ENCODE results near the gene SORCS2. TPM values are rescaled to one million over a fixed set of nuclear protein-coding genes. Genes with fewer than 3 reads are reported as not detected.

Gene SORCS2
- total RNA-seq, 2 experiments from 2014 or later: 0.03 TPM; not detected in 1

DNA sequence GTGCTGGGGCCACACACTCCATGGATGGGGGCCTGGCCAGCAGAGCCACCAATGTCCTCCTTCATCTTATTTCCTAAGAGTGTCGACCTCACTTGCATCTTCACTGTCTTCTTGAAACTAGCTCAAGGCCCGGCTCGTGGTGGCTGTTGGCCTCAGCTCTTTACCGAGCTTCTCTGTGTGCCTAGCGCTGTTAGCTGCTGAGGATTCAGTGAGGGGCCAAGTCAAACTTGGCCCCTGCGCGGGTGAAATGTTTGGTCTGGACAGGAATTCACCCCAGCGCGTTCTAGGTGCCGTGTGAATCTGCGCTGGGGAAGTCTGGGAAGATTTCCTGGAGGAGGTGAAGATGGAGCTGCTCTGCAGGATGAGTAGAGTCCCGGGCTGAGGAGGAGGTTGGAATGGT, 8.5 kb downstream of the SORCS2 start:
- intact Hi-C loops (cut with micrococcal nuclease; ENCODE audit: unreplicated experiment): no loop called here
- no peaks in the 10 kb centered on the region for H3K79me2 ChIP-seq (ENCODE audit: insufficient read depth, low read depth, low read length)
- CTCF ChIA-PET (ENCODE audit: unreplicated experiment): no interaction called here

DNA sequence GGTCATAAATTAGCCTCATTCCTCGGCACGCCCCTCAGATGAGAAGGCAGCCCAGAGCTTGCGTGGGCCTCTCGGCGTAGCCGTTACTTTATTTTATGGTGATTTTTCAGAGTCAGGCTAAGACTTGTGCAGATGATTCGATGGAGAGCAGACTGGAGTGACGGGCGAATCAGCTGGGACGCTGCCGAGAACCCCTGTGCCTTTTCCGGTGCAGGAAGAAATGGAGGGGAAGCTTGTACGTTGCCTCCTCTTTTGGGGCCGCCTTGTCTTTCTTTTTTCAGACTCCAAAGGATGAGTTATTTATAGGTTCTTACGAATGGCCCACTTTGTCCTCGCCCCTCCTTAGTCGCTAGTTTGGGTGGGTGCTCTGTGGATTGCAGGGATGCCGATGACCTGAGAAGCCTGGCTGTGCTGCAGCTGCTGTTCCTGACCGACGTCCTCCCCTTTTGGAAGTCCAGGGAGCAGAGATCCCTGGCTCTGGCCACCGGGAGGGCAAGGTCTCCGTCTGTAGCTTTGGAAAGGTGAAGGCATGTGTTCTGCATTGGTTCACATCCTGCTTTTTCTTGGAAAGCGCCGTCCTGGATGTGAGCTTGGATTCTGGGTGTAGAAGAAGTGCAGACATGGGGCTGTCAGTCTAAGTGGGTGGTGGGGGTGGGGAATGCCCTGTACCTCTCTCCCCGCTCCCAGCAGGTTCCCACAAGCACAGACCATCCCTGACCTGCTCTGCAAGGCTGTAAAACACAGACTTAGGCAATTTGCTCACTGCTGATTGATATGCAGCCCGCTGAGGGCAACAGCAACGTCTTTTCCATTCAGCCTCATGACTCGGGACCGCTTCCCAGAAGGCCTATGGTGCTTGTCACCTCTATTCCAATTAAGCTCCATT, 9.3 kb downstream of the SORCS2 start:
- no peak for TF ChIP-seq EZH2phosphoT487 (IDR thresholded peaks at IDR 0.05; ENCODE audit: borderline replicate concordance, low read depth, low read length)
- TF ChIP-seq, protein P1, sequence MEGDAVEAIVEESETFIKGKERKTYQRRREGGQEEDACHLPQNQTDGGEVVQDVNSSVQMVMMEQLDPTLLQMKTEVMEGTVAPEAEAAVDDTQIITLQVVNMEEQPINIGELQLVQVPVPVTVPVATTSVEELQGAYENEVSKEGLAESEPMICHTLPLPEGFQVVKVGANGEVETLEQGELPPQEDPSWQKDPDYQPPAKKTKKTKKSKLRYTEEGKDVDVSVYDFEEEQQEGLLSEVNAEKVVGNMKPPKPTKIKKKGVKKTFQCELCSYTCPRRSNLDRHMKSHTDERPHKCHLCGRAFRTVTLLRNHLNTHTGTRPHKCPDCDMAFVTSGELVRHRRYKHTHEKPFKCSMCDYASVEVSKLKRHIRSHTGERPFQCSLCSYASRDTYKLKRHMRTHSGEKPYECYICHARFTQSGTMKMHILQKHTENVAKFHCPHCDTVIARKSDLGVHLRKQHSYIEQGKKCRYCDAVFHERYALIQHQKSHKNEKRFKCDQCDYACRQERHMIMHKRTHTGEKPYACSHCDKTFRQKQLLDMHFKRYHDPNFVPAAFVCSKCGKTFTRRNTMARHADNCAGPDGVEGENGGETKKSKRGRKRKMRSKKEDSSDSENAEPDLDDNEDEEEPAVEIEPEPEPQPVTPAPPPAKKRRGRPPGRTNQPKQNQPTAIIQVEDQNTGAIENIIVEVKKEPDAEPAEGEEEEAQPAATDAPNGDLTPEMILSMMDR (conservative IDR thresholded peaks at IDR 0.05; ENCODE audit: low read length): no peak
- Histone ChIP-seq H4K20me1 (ENCODE audit: insufficient read depth, low read length) (no peaks in the 10 kb centered on the region), H3K4me2 (ENCODE audit: low read length) (no peak overlapping the region), H3K36me3 (ENCODE audit: insufficient read depth, low read length) (no peaks in the 10 kb centered on the region), H3K27ac (ENCODE audit: low read depth, low read length, poor library complexity, severe bottlenecking) (no peak overlapping the region), H3K4me1 (ENCODE audit: insufficient read depth, low read length, poor library complexity, severe bottlenecking) (no peaks in the 10 kb centered on the region), H3K79me2 (ENCODE audit: insufficient read depth, low read depth, low read length) (no peaks in the 10 kb centered on the region), H3K9me2 (ENCODE audit: insufficient read depth, low read length) (no peaks in the 10 kb centered on the region), H3K9me3 (ENCODE audit: low read length) (no peaks in the 10 kb centered on the region), H2AFZ (ENCODE audit: low read length) (no peak overlapping the region), H3K4me3 (ENCODE audit: low read depth, low read length, poor library complexity, severe bottlenecking) (no peak overlapping the region)
- intact Hi-C loops (cut with micrococcal nuclease; ENCODE audit: unreplicated experiment): no loop called here
- DNase-seq (ENCODE audit: low spot score): no peak
- POLR2A ChIA-PET: no interaction called here
- CTCF ChIA-PET (ENCODE audit: unreplicated experiment): no interaction called here
- BruUV-seq (replicated peaks): no TSS peak

More for the DNA sequence above, 8.5 kb downstream of the SORCS2 start:
- Histone ChIP-seq H3K36me3 (ENCODE audit: insufficient read depth, low read length) (no peaks in the 10 kb centered on the region), H3K4me2 (ENCODE audit: low read length) (no peak overlapping the region), H3K4me3 (ENCODE audit: low read depth, low read length, poor library complexity, severe bottlenecking) (no peak overlapping the region), H2AFZ (ENCODE audit: low read length) (no peak overlapping the region), H3K9me3 (ENCODE audit: low read length) (no peaks in the 10 kb centered on the region), H3K4me1 (ENCODE audit: insufficient read depth, low read length, poor library complexity, severe bottlenecking) (no peaks in the 10 kb centered on the region), H3K9me2 (ENCODE audit: insufficient read depth, low read length) (no peaks in the 10 kb centered on the region), H3K27ac (ENCODE audit: low read depth, low read length, poor library complexity, severe bottlenecking) (no peak overlapping the region), H4K20me1 (ENCODE audit: insufficient read depth, low read length) (no peaks in the 10 kb centered on the region)
- no peak for DNase-seq (ENCODE audit: low spot score)
- no peak for TF ChIP-seq EZH2phosphoT487 (IDR thresholded peaks at IDR 0.05; ENCODE audit: borderline replicate concordance, low read depth, low read length)
- TF ChIP-seq, protein P1 (conservative IDR thresholded peaks at IDR 0.05; ENCODE audit: low read length): no peak
- POLR2A ChIA-PET: no interaction called here
- BruUV-seq (replicated peaks): no TSS peak

DNA sequence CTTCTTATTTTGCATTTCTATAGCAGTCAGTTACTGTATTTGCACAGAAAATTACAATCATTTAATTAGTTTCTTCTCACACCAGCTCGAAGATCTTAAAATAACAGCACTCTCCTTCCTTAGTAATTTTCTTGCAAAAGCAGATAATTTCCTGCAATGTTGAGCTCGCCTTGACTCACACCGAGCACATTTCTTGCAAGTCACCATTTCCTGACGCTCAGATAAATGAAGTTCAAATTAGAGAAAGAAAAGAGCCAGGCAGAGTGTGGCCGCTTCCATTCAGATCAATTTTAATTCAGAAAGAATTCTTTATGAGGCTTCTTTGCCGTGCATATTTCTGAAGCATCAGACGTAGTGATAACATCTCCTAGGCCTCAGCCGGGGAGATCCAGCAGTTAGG, 10.1 kb downstream of the SORCS2 start:
- POLR2A ChIA-PET: no interaction called here
- CTCF ChIA-PET (ENCODE audit: unreplicated experiment): no interaction called here

More for the DNA sequence above, 10.1 kb downstream of the SORCS2 start:
- Histone ChIP-seq H3K4me1 (ENCODE audit: insufficient read depth, low read length, poor library complexity, severe bottlenecking) (no peaks in the 10 kb centered on the region), H3K79me2 (ENCODE audit: insufficient read depth, low read depth, low read length) (no peaks in the 10 kb centered on the region), H3K4me2 (ENCODE audit: low read length) (no peak overlapping the region), H4K20me1 (ENCODE audit: insufficient read depth, low read length) (no peaks in the 10 kb centered on the region), H3K9me3 (ENCODE audit: low read length) (no peaks in the 10 kb centered on the region), H3K27ac (ENCODE audit: low read depth, low read length, poor library complexity, severe bottlenecking) (no peak overlapping the region), H3K4me3 (ENCODE audit: low read depth, low read length, poor library complexity, severe bottlenecking) (no peak overlapping the region), H3K9me2 (ENCODE audit: insufficient read depth, low read length) (no peaks in the 10 kb centered on the region), H3K36me3 (ENCODE audit: insufficient read depth, low read length) (no peaks in the 10 kb centered on the region), H2AFZ (ENCODE audit: low read length) (no peak overlapping the region)
- BruUV-seq (replicated peaks): no TSS peak
- TF ChIP-seq EZH2phosphoT487 (IDR thresholded peaks at IDR 0.05; ENCODE audit: borderline replicate concordance, low read depth, low read length): no peak
- TF ChIP-seq, protein P1 (conservative IDR thresholded peaks at IDR 0.05; ENCODE audit: low read length): no peak
- intact Hi-C loops (cut with micrococcal nuclease; ENCODE audit: unreplicated experiment): no loop called here
- DNase-seq (ENCODE audit: low spot score): no peak

Data from OCI-LY7 (cell line).